ENCODE results near the gene PRSS16. TPM values are rescaled to one million over a fixed set of nuclear protein-coding genes. Genes with fewer than 3 reads are reported as not detected.

PRSS16 gene
- total RNA-seq, 1 donor from 2014 or later: 29.8 TPM

DNA sequence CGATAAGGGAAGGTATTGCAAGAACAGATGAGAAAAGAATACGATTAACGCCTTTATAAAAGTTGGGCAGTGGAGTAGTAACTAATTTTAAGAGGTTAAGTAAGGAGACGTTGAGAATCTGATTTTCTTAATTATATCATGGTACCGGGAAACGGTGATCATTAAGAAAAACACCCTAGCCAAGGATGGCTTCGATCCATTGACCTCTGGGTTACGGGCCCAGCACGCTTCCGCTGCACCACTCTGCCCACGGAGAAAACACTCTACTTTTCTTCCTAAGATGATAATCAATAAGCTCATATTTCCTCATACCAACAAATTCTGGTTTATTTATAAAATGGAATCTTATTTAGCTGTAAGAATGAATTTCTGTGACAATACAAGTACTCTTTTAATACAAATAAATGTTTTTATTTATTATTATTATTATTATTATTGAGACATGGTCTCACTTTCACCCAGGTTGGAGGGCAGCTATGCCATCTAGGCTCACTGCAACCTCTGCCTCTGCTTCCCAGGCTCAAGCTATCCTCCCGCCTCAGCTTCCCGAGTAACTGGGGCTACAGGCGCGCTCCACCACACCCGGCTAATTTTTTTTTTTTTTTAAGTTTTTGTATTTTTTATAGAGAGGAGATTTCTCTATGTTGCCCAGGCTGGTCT lies 56.2 kb downstream of the PRSS16 start:
- H3K9me3 Mint-ChIP-seq (ENCODE audit: low read depth): peaks cover 4% of the 10 kb centered on the region
- H3K4me3 Mint-ChIP-seq (ENCODE audit: low read depth): no peak overlapping the region
- DNase-seq (ENCODE audit: low spot score, unreplicated experiment): no peak
- TF ChIP-seq, protein P1, sequence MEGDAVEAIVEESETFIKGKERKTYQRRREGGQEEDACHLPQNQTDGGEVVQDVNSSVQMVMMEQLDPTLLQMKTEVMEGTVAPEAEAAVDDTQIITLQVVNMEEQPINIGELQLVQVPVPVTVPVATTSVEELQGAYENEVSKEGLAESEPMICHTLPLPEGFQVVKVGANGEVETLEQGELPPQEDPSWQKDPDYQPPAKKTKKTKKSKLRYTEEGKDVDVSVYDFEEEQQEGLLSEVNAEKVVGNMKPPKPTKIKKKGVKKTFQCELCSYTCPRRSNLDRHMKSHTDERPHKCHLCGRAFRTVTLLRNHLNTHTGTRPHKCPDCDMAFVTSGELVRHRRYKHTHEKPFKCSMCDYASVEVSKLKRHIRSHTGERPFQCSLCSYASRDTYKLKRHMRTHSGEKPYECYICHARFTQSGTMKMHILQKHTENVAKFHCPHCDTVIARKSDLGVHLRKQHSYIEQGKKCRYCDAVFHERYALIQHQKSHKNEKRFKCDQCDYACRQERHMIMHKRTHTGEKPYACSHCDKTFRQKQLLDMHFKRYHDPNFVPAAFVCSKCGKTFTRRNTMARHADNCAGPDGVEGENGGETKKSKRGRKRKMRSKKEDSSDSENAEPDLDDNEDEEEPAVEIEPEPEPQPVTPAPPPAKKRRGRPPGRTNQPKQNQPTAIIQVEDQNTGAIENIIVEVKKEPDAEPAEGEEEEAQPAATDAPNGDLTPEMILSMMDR (IDR thresholded peaks at IDR 0.05; ENCODE audit: unreplicated experiment): no peak
- H3K36me3 Mint-ChIP-seq (ENCODE audit: insufficient read depth): no peaks in the 10 kb centered on the region
- no peaks in the 10 kb centered on the region for H3K4me1 Mint-ChIP-seq (ENCODE audit: low read depth)
- H3K27me3 Mint-ChIP-seq: peaks cover 51% of the 10 kb centered on the region
- H3K27ac Mint-ChIP-seq: no peak overlapping the region

Other genes starting within 250 kb of the PRSS16 start
- not detected in 2 replicates for gene POM121L2, start 64.6 kb downstream of the PRSS16 start, total RNA-seq
- 9.8 and 11.7 TPM in 2 replicates for gene ZNF391, start 141.1 kb downstream of the PRSS16 start, total RNA-seq
- 17.9 and 18.5 TPM in 2 replicates for gene ZNF184, start 225.4 kb downstream of the PRSS16 start, total RNA-seq